GM13977 (cell line): ENCODE results near the gene GAMT.

Source experiments
- DNase-seq: peaks from one replicate; pipeline ENCODE4 v3.0.0; 2012; ENCODE audit warnings: low spot score
- in situ Hi-C: fragments of 300-500 bp; cut with MboI; formaldehyde crosslinking; loops from one replicate; pipeline ENCODE4 v1.12.0; 2022; ENCODE audit warnings: low sequenced_read_pairs, low pct_unique_long_range_greater_than_20kb, mixed read lengths, inconsistent platforms; ENCODE audit not compliant: unreplicated experiment
- TF ChIP-seq, protein P1 (sequence below): IDR thresholded peaks from 2 replicates; pipeline ENCODE4 v1.5.1; 2012; ENCODE audit warnings: mild to moderate bottlenecking, control low read depth; ENCODE audit not compliant: insufficient read depth; ENCODE audit errors: extremely low read depth, missing control alignments

Gene GAMT

GRCh38 chr19:1353144-1353543 lies 48.2 kb downstream of the GAMT start:
- TF ChIP-seq, protein P1, sequence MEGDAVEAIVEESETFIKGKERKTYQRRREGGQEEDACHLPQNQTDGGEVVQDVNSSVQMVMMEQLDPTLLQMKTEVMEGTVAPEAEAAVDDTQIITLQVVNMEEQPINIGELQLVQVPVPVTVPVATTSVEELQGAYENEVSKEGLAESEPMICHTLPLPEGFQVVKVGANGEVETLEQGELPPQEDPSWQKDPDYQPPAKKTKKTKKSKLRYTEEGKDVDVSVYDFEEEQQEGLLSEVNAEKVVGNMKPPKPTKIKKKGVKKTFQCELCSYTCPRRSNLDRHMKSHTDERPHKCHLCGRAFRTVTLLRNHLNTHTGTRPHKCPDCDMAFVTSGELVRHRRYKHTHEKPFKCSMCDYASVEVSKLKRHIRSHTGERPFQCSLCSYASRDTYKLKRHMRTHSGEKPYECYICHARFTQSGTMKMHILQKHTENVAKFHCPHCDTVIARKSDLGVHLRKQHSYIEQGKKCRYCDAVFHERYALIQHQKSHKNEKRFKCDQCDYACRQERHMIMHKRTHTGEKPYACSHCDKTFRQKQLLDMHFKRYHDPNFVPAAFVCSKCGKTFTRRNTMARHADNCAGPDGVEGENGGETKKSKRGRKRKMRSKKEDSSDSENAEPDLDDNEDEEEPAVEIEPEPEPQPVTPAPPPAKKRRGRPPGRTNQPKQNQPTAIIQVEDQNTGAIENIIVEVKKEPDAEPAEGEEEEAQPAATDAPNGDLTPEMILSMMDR: no peak
- in situ Hi-C loops: no loop called here
- no peak for DNase-seq

GRCh38 chr19:1351381-1351851 lies 49.9 kb downstream of the GAMT start:
- in situ Hi-C loops: no loop called here
- TF ChIP-seq, protein P1: no peak
- no peak for DNase-seq

GRCh38 chr19:1350867-1351266 lies 50.5 kb downstream of the GAMT start:
- no peak for DNase-seq
- TF ChIP-seq, protein P1: no peak
- in situ Hi-C loops: no loop called here

DNA sequence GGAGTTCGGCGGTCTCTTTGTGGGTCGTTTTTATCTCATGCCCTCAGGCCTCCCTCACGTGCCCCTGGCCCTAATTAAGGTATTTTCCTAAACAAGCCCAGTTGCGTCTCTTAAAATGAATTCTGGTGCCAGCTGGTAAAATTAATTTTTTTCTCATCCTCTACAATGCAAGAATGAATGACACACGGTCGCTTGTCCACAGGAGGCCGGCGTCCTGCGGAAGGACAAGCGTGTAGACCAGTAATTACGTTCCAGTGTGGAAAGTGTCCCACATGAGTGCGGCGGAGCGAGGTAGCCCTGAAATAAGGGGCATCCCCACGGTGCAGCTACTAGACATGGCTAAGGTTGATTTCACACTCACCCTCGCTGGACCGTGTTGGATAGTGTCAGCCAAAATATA lies 52.1 kb downstream of the GAMT start:
- no peak for DNase-seq
- TF ChIP-seq, protein P1: no peak
- in situ Hi-C loops: no loop called here
